ENCODE data around the gene KRTAP3-3.

Gene KRTAP3-3

GRCh38 chr17:40944531-40944930 lies 49.4 kb downstream of the KRTAP3-3 start:
- H3K4me3 ChIP-seq (ENCODE audit: low read depth in 1 of 2, low read length in 2 of 2) = no peak overlapping the region
- H3K36me3 ChIP-seq (ENCODE audit: insufficient read depth, low read length) = no peaks in the 10 kb centered on the region
- ATAC-seq (ENCODE audit: insufficient read depth, low read depth) (no peak), DNase-seq (no peak)
- H3K27ac ChIP-seq (ENCODE audit: low read length) = no peak overlapping the region
- no peaks in the 10 kb centered on the region for H3K79me2 ChIP-seq (ENCODE audit: insufficient read depth, low read length)
- no peaks in the 10 kb centered on the region for H3K4me1 ChIP-seq (ENCODE audit: insufficient read depth, low read length)
- no peak for TF ChIP-seq EZH2 (IDR thresholded peaks at IDR 0.05; ENCODE audit: borderline replicate concordance, low read depth, low read length, severe bottlenecking)
- H3K4me2 ChIP-seq (ENCODE audit: insufficient read depth, low read length) = no peak overlapping the region
- H3K9ac ChIP-seq (ENCODE audit: low read depth, low read length) = no peak overlapping the region
- H3K9me3 ChIP-seq (ENCODE audit: insufficient read depth, low read length, severe bottlenecking) = no peaks in the 10 kb centered on the region
- no peak overlapping the region for H2AFZ ChIP-seq (ENCODE audit: low read depth, low read length)
- peaks cover 40% of the 10 kb centered on the region for H3K27me3 ChIP-seq (ENCODE audit: insufficient read depth, low read length, poor library complexity)
- H4K20me1 ChIP-seq (ENCODE audit: insufficient read depth, low read length) = peaks cover 2% of the 10 kb centered on the region; the same call in 1 of the 2 replicates
